ENCODE results near the gene SLC46A2.

DNA sequence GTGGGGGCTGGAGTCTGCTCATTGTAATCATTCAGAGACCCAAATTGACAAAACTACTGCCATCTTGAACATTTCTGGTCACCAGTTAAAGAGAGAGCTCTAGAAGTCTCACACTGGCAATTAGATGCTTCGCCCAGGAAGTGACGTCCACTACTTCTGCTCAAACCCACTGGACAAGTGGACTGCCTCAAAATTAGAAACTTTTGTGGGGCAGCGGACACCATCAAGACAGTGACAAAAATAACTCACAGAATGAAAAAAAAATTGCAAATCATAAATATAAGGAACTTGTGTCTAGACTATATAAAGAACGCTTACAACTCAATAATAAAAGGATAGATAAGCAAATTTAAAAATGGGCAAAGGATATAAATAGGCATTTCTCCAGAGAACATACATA, 9.8 kb upstream of the SLC46A2 start:
- TF ChIP-seq RXRA (CRISPR knock-in tag; IDR thresholded peaks at IDR 0.05) (no peak), ZNF10 (CRISPR knock-in tag; IDR thresholded peaks at IDR 0.05; ENCODE audit: borderline replicate concordance, low read depth) (no peak)
- TF ChIP-seq, protein P1, sequence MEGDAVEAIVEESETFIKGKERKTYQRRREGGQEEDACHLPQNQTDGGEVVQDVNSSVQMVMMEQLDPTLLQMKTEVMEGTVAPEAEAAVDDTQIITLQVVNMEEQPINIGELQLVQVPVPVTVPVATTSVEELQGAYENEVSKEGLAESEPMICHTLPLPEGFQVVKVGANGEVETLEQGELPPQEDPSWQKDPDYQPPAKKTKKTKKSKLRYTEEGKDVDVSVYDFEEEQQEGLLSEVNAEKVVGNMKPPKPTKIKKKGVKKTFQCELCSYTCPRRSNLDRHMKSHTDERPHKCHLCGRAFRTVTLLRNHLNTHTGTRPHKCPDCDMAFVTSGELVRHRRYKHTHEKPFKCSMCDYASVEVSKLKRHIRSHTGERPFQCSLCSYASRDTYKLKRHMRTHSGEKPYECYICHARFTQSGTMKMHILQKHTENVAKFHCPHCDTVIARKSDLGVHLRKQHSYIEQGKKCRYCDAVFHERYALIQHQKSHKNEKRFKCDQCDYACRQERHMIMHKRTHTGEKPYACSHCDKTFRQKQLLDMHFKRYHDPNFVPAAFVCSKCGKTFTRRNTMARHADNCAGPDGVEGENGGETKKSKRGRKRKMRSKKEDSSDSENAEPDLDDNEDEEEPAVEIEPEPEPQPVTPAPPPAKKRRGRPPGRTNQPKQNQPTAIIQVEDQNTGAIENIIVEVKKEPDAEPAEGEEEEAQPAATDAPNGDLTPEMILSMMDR (CRISPR knock-in tag; IDR thresholded peaks at IDR 0.05), result no peak
